A549 (cell line): ENCODE data around the gene TRIM38. TPM values are rescaled to one million over a fixed set of nuclear protein-coding genes. Genes with fewer than 3 reads are reported as not detected.

Experiments used
- ATAC-seq, 2 experiments: fragments of 200-7000 bp in 1 of 2; fragments of >200 bp in 1 of 2; cut with Nextera tagmentation in 1 of 2; cut with Tn5 transposase in 1 of 2; 3 replicates each; pipeline versions ENCODE4 v1.8.0 to v1.9.1; 2018 to 2020; ENCODE audit warnings: mild to moderate bottlenecking in 1 of 2, moderate library complexity in 1 of 2
- CTCF ChIA-PET: fragments of 300-600 bp; sonication (Branson Sonifier 250); formaldehyde crosslinking; extraction: SDS; loops from one replicate; lab custom pipeline; 2021; ENCODE audit warnings: antibody characterized with exemption, inconsistent platforms; lab: Yijun Ruan, JAX
- POLR2A ChIA-PET: fragments of 350-600 bp; formaldehyde crosslinking; extraction: SDS; loops from one replicate; lab custom pipeline; 2021; ENCODE audit warnings: antibody characterized with exemption, inconsistent platforms; lab: Yijun Ruan, JAX
- DNase-seq, 2 experiments: peaks; one replicate each; pipeline versions ENCODE4 v3.0.0 to v3.0.0-alpha.2; 2011 to 2016; ENCODE audit warnings: low read depth in 1 of 2, low spot score in 1 of 2
- FAIRE-seq: peaks from 2 replicates; lab custom pipeline; 2011; peaks lifted over from hg19 to GRCh38; lab: Jason Lieb, UNC
- H3K27ac ChIP-seq, 2 experiments: fragments of >200 bp; sonication (Bioruptor Twin); formaldehyde crosslinking; 3 replicates each; pipeline ENCODE4 v1.5.1; 2016 to 2017
- H3K4me1 ChIP-seq: fragments of >200 bp; sonication (Bioruptor Twin); formaldehyde crosslinking; 3 replicates; pipeline ENCODE4 v1.6.1; 2016
- H3K4me2 ChIP-seq: fragments of >200 bp; sonication (Bioruptor Twin); formaldehyde crosslinking; 3 replicates; pipeline ENCODE4 v1.6.1; 2016
- H3K4me3 ChIP-seq: fragments of >200 bp; sonication (Bioruptor Twin); formaldehyde crosslinking; 3 replicates; pipeline ENCODE4 v1.5.1; 2016
- H3K9me3 ChIP-seq: fragments of >200 bp; sonication (Bioruptor Twin); formaldehyde crosslinking; 3 replicates; pipeline ENCODE4 v1.6.1; 2016
- CHD4 ChIP-seq: fragments of 200-600 bp; sonication (generic); IDR thresholded peaks from 2 replicates; pipeline ENCODE4 v1.6.1; 2016; ENCODE audit warnings: antibody characterized with exemption, mild to moderate bottlenecking, borderline replicate concordance
- FOXS1 ChIP-seq: fragments of 250-450 bp; sonication (Bioruptor Pico); IDR thresholded peaks from 2 replicates; pipeline ENCODE4 v1.5.0; 2020; ENCODE audit warnings: mild to moderate bottlenecking, moderate library complexity
- HDAC2 ChIP-seq: fragments of 200-600 bp; sonication (generic); IDR thresholded peaks from 2 replicates; pipeline ENCODE4 v1.6.1; 2016
- KDM1A ChIP-seq: fragments of 200-600 bp; sonication (generic); IDR thresholded peaks from 2 replicates; pipeline ENCODE4 v1.6.1; 2016; ENCODE audit warnings: low read depth, mild to moderate bottlenecking
- MAFK ChIP-seq: fragments of 450-650 bp; IDR thresholded peaks from 2 replicates; pipeline ENCODE4 v1.6.1; 2014; ENCODE audit not compliant: partially characterized antibody
- NFE2L2 ChIP-seq: fragments of 150-350 bp; conservative IDR thresholded peaks from 2 replicates; pipeline ENCODE4 v1.6.1; 2014; ENCODE audit warnings: low read length
- POLR2A ChIP-seq: IDR thresholded peaks from 2 replicates; pipeline ENCODE4 v1.6.1; 2012; ENCODE audit warnings: mild to moderate bottlenecking, low read length
- POLR2AphosphoS2 ChIP-seq: conservative IDR thresholded peaks from 2 replicates; pipeline ENCODE4 v1.6.1; 2012; ENCODE audit warnings: low read length, improper control_type of control experiment, inconsistent platforms
- RARB ChIP-seq: fragments of 250-450 bp; sonication (Bioruptor Pico); IDR thresholded peaks from 2 replicates; pipeline ENCODE4 v1.8.0; 2021; ENCODE audit warnings: mild to moderate bottlenecking, moderate library complexity
- SREBF2 ChIP-seq: fragments of 450-650 bp; IDR thresholded peaks from 2 replicates; pipeline ENCODE4 v1.6.1; 2014; ENCODE audit warnings: mild to moderate bottlenecking, moderate library complexity
- TFCP2L1 ChIP-seq: fragments of 250-450 bp; sonication (Bioruptor Pico); IDR thresholded peaks from 2 replicates; pipeline ENCODE4 v1.5.0; 2021; ENCODE audit warnings: mild to moderate bottlenecking
- ZFP36 ChIP-seq: fragments of 450-650 bp; IDR thresholded peaks from 2 replicates; pipeline ENCODE4 v1.6.1; 2014; ENCODE audit warnings: borderline replicate concordance; ENCODE audit not compliant: partially characterized antibody
- ZSCAN20 ChIP-seq: fragments of 250-450 bp; sonication (Bioruptor Pico); IDR thresholded peaks from 2 replicates; pipeline ENCODE4 v1.8.0; 2022; ENCODE audit warnings: mild to moderate bottlenecking, moderate library complexity
- WGBS: methylation state at CpG from one replicate; pipeline ENCODE4 v1.1.6; 2017; ENCODE audit errors: missing lambda C conversion rate; 5-methylcytosine and 5-hydroxymethylcytosine counted together
- polyA minus RNA-seq: library from RNA; depleted of rRNA, polyadenylated mRNA; stranded (reverse); fragments of >200 nt; gene quantifications from 2 replicates; pipeline ENCODE4 v1.2.3, GENCODE V29; 2011; rRNA and poly(A)+ RNA removed
- polyA plus RNA-seq, 4 experiments: library from polyadenylated mRNA; depleted of rRNA in 3 of 4; stranded (reverse); fragments of >200 nt; fragmentation: RNase III in 1 of 4; extraction: RNeasy Plus Mini Kit Qiagen cat#74134 plus additional on column Dnase treatment in 1 of 4; gene quantifications; 2 replicates in 3 of 4; 3 replicates in 1 of 4; pipeline ENCODE4 v1.2.3, GENCODE V29; 2011 to 2017
- TF ChIP-seq, protein P1 (sequence below): fragments of 150-350 bp; IDR thresholded peaks from 2 replicates; pipeline ENCODE4 v1.6.1; 2014; ENCODE audit warnings: low read depth, mild to moderate bottlenecking, low read length
- TF ChIP-seq, protein P2 (sequence below): IDR thresholded peaks from 2 replicates; pipeline ENCODE4 v1.6.1; 2012
- TF ChIP-seq, protein P3 (sequence below): fragments of >200 bp; sonication (Bioruptor Twin); formaldehyde crosslinking; IDR thresholded peaks from 3 replicates; pipeline ENCODE4 v1.6.1; 2016
- TF ChIP-seq, protein P4 (sequence below): fragments of 450-650 bp; IDR thresholded peaks from 2 replicates; pipeline ENCODE4 v1.6.1; 2014; ENCODE audit warnings: antibody characterized with exemption

TRIM38 gene, protein sequence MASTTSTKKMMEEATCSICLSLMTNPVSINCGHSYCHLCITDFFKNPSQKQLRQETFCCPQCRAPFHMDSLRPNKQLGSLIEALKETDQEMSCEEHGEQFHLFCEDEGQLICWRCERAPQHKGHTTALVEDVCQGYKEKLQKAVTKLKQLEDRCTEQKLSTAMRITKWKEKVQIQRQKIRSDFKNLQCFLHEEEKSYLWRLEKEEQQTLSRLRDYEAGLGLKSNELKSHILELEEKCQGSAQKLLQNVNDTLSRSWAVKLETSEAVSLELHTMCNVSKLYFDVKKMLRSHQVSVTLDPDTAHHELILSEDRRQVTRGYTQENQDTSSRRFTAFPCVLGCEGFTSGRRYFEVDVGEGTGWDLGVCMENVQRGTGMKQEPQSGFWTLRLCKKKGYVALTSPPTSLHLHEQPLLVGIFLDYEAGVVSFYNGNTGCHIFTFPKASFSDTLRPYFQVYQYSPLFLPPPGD
- polyA plus RNA-seq (2011; rRNA removed) (3.4 and 3.8 TPM in 2 replicates), polyA plus RNA-seq (2017; fragmentation: RNase III; extraction: RNeasy Plus Mini Kit Qiagen cat#74134 plus additional on column Dnase treatment) (1.5 to 2.0 TPM (median 1.7 TPM) in 3 replicates), polyA minus RNA-seq (3.2 and 3.6 TPM in 2 replicates)
- 0.58 and 0.62 TPM in 2 replicates for polyA plus RNA-seq (2012; cell fraction: cytosol; rRNA removed)
- polyA plus RNA-seq (2012; cell fraction: nucleus; rRNA removed): 0.56 and 1.0 TPM in 2 replicates

DNA sequence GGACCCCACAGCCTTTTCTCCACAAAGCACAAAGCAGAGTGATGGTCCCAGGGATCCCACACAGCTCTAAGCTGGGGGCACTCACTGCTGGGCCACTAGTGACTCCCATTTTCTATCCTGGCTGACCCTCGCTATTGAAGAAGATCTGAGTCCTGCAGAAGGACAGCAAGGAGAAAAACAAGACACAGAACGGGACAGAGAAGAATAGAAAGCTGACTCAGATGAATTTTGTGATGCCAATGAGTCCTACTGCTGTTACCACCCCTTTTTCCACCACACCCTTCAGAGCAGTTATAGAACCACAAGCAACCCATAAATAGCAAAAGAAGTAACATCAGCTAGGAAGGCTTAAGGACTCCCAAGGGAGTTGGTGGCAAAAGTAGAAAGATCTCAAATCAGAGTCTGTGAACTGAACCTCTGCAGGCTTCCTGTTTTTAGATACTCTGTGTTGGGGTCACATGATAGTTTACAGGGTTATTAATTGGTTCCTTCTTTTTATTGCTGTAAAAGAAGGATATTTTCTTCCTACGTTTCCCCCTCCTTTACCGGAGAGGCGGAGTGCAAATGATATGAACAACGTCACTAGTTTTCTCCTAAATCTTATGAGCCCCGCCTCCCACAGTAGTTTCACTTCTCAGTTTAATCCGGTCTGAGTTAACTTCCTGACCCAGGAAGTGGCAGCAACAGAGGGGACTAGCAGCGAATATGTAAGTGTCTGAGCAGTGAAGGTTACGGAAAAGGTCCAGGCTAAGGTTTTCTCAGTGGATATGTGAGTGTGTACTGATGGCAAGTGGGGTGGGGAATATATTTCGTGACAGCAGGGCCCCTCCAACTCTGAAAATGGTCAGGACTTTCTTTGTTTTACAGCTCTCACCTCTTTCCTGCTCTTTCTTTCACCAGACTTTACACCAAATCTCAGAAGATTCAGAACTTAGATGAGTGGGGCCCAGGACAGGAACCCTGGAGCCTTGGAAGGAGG lies at the start of gene TRIM38:
TRIM38 (plus strand) TSS at position 654 of the 979 bp plus-strand sequence. CDS start 3,721 bp downstream, outside the sequence.
- CTCF ChIA-PET: interaction anchor here (0.8 kb wide), 1 partner anchor 19 kb away, joined by 3 read pairs; no protein-coding TSS in a partner anchor
- WGBS: 12% methylated on average over 11 of the region's 11 CpGs
- FAIRE-seq: no peak

DNA sequence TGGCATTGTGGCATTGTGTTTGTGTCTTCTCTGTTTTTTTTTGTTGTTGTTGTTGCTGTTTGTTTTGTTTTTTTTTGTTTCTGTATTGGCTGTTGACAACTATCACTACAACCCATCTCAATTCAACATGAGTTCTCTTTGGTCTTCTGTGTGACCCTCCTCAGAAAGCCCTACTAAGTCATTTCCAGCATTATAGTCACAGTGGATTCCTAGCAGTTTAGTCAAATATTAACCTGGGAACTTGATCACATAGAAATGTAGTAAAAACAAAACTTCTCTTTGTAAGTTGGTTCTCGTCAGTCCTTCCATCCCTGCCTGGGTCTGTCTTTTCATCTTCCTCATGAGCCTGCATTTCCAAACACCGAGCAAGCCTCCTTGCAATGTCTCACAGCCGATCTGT lies 48.9 kb upstream of the TRIM38 start:
- DNase-seq: no peak
- 55% methylated on average over 3 of the region's 3 CpGs for WGBS
- H3K4me1 ChIP-seq: peaks cover 21% of the 10 kb centered on the region; the same call in 2 of the 3 replicates
- POLR2A ChIA-PET: no interaction called here
- no peaks in the 10 kb centered on the region for H3K9me3 ChIP-seq
- no peak overlapping the region for H3K4me3 ChIP-seq
- TF ChIP-seq, protein P1, sequence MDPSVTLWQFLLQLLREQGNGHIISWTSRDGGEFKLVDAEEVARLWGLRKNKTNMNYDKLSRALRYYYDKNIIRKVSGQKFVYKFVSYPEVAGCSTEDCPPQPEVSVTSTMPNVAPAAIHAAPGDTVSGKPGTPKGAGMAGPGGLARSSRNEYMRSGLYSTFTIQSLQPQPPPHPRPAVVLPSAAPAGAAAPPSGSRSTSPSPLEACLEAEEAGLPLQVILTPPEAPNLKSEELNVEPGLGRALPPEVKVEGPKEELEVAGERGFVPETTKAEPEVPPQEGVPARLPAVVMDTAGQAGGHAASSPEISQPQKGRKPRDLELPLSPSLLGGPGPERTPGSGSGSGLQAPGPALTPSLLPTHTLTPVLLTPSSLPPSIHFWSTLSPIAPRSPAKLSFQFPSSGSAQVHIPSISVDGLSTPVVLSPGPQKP: no peak
- TF ChIP-seq, protein P2, sequence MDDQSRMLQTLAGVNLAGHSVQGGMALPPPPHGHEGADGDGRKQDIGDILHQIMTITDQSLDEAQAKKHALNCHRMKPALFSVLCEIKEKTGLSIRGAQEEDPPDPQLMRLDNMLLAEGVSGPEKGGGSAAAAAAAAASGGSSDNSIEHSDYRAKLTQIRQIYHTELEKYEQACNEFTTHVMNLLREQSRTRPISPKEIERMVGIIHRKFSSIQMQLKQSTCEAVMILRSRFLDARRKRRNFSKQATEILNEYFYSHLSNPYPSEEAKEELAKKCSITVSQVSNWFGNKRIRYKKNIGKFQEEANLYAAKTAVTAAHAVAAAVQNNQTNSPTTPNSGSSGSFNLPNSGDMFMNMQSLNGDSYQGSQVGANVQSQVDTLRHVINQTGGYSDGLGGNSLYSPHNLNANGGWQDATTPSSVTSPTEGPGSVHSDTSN: no peak
- TF ChIP-seq RARB (CRISPR knock-in tag) (no peak), TFCP2L1 (CRISPR knock-in tag) (no peak), SREBF2 (no peak), HDAC2 (no peak), FOXS1 (CRISPR knock-in tag) (no peak), ZSCAN20 (CRISPR knock-in tag) (no peak), MAFK (no peak)
- TF ChIP-seq, protein P3, sequence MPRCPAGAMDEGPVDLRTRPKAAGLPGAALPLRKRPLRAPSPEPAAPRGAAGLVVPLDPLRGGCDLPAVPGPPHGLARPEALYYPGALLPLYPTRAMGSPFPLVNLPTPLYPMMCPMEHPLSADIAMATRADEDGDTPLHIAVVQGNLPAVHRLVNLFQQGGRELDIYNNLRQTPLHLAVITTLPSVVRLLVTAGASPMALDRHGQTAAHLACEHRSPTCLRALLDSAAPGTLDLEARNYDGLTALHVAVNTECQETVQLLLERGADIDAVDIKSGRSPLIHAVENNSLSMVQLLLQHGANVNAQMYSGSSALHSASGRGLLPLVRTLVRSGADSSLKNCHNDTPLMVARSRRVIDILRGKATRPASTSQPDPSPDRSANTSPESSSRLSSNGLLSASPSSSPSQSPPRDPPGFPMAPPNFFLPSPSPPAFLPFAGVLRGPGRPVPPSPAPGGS: no peak
- H3K4me2 ChIP-seq: peak overlapping the region; percentile 15; the same call in 1 of the 3 replicates
- no peak overlapping the region for H3K27ac ChIP-seq
- no peak for ATAC-seq
- FAIRE-seq: no peak
- CTCF ChIA-PET: no interaction called here

More for the DNA sequence above, at the start of gene TRIM38:
- POLR2A ChIA-PET: interaction anchor here (0.9 to 1.8 kb wide), 2 partner anchors 30 to 160 kb away, joined by 3 to 8 read pairs; no protein-coding TSS in a partner anchor
- Histone ChIP-seq H3K27ac (peak within 1 kb of the TSS; percentile 82), H3K4me3 (peak within 1 kb of the TSS; percentile 54), H3K4me2 (peak within 1 kb of the TSS; percentile 95), H3K9me3 (no peaks in the 10 kb centered on the region), H3K4me1 (peaks cover 11% of the 10 kb centered on the region; the same call in 2 of the 3 replicates)
- no peak for TF ChIP-seq CHD4
- no peak for TF ChIP-seq ZFP36
- TF ChIP-seq, protein P4, sequence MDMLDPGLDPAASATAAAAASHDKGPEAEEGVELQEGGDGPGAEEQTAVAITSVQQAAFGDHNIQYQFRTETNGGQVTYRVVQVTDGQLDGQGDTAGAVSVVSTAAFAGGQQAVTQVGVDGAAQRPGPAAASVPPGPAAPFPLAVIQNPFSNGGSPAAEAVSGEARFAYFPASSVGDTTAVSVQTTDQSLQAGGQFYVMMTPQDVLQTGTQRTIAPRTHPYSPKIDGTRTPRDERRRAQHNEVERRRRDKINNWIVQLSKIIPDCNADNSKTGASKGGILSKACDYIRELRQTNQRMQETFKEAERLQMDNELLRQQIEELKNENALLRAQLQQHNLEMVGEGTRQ: peak; percentile 50
- no peak for TF ChIP-seq POLR2AphosphoS2
- TF ChIP-seq KDM1A: no peak
- no peak for TF ChIP-seq NFE2L2
- TF ChIP-seq, protein P3: no peak
- peak; percentile 31; the same call in 1 of the 2 replicates for TF ChIP-seq POLR2A
- peak; percentile 72 for TF ChIP-seq MAFK
- peak; percentile 74 to 88 for ATAC-seq
- DNase-seq: peak; percentile 45 to 67
